CD4-positive, alpha-beta T cell treated with Interleukin-17A for 1 hour (primary cell): ENCODE measurements around the gene TNFRSF13B.
"Not testable (repeated sequence)": the region's sequence is repeated elsewhere in the genome, so short reads cannot be mapped to it uniquely, and the experiment has no call there.

Source experiments
- DNase-seq: peaks from one replicate; pipeline ENCODE4 v3.0.0-alpha.2; 2020

The TNFRSF13B gene

DNA sequence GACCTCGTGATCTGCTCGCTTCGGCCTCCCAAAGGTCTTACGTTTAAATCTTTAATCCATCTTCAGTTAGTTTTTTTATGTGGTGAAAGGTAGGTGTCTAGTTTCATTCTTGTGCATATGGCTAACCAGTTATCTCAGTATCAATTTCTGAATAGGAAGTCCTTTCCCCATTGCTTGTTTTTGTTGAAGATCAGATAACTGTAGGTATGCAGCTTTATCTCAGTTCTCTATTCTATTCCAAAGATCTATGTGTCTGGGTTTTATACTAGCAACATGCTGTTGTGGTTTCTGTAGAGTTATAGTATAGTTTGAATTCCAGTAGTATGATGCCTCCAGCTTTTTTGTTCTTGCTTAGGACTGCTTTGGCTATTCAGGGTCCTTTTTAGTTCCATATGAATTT is 65.2 kb downstream of the TNFRSF13B start:
- no peak for DNase-seq

DNA sequence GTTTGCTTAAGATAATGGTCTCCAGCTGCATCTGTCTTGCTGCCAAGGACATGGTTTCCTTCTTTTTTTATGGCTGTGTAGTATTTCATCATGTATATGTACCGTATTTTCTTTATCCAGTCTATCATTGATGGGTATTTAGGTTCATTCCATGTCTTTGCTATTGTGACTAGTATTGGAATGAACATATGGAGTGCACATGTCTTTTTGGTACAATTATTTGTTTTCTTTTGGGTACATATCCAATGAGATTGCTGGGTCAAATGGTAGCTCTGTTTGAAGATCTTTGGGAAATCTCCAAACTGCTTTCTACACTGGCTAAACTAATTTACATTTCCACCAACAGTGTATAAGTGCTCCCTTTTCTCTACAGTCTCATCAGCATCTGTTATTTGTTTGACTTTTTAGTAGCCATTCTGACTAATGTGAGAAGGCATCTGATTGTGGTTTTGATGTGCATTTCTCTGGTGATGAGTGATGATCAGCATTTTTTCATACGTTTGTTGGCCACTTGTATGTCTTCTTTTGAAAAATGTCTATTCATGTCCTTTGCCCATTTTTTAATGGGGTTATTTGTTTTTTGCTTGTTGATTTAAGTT is 66.2 kb downstream of the TNFRSF13B start:
- DNase-seq, result no peak

DNA sequence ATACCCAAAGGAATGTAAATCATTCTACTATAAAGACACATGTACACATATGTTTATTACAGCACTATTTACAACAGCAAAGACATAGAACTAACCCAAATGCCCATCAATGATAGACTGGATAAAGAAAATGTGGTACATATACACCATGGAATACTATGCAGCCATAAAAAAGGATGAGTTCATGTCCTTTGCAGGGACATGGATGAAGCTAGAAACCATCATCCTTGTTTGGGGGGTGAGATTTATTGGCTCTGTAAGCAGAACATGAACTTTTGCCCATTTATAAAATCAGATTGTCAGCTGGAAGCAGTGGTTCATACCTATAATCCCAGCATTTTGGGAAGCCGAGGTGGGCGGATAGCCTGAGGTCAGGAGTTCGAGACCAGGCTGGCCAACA is 68.8 kb downstream of the TNFRSF13B start:
- not testable (repeated sequence) for DNase-seq

DNA sequence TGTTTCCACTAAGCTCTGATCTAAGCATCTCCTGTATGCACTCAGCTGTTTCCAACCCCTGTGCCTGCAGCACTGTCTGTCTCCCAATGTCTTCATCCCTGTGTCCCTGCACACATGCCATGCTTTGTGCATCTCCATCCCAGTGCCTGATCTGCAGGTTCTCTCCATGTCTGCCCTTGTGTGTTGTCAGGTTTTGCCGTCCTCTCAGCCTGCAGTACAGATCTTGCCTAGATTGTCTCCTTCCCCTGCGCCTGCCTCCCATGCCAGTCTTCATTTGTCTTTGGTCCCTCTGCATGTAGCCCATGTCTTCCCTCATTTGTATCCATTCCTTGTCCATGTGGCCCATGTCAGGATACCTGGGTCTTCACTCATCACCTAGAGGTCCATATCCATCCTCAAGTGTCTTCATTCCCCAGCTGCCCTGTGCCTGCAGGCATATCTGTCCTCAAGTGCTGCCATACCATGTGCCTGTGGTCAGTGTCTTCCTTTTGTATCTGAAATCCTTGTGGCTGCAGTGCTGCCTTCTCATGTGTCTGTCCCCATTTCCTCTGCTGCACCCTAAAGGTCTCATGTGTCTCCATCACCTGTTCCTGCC is 71.5 kb downstream of the TNFRSF13B start:
- DNase-seq, result no peak

DNA sequence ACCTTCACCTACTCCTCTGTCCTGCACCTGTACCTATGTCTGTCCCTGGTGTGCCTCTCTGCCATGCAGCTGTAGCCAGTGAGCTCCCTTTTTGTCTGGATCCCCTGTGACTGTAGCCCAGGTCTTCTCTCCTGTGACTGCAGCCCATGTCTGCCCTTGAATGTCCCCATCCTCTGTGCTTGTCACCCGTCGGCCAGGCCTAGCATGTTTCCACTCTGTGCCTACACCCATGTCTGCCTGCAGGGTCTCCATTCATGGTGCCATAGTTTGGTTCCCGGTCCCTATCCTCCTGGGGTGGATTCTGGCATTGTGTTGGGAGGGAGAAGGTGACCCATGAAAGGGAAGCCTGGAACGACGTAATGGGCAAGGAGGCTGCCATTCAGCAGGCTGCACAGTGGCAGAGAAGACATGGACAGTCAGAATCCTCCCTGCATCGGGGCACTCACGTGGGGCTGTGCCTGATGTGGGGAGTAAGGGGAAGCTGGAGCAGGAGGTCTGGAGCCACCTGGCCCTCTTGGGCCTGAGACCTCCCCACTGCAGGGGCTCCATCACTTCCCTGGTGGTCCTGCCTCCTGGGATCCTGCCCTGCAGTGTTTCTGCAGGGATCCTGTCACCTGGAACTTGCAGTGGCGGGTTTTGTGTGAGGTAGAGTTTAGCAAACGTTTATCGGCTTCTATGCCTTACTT is 74.6 kb downstream of the TNFRSF13B start:
- DNase-seq, result not testable (repeated sequence)

DNA sequence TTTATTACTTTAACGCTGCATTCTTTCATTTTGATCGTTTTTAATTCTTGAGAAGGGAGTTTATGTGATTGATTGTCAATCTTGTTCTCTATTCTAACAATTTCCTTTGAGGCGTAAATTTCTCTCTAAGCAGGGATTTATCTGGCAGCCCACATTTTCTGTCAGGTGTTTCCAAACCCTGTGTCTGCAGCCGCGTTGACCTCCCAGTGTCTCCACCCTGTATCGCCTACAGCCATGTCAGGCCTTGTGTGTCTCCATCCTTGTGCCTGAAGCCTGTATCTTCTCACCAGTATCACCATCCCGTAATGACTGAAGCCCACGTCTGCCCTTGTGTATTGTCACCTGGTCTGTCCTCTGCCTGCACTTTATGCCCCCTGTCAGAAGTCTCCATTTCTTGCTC is 75.7 kb downstream of the TNFRSF13B start:
- DNase-seq, result not testable (repeated sequence)

DNA sequence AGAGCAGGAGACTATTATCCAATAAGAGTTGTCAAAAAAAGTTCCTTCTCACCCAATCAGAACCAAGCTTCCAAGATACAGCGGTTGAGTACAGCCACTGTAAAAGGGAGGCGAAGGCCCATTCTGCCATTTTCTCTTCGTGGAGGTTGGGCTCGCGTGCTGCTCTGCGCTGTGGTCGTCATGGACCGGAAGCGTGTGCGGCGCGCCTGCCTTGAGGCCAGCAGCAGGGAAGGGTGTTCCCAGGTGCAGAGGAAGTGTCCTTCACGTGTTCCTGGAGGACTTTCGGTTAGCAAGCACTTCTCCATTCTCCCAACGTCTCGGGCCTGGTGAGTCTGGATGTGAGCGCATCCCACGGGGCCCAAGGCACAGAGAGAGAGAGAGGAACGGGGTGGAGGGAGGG is 78.4 kb downstream of the TNFRSF13B start:
- DNase-seq, result not testable (repeated sequence)

DNA sequence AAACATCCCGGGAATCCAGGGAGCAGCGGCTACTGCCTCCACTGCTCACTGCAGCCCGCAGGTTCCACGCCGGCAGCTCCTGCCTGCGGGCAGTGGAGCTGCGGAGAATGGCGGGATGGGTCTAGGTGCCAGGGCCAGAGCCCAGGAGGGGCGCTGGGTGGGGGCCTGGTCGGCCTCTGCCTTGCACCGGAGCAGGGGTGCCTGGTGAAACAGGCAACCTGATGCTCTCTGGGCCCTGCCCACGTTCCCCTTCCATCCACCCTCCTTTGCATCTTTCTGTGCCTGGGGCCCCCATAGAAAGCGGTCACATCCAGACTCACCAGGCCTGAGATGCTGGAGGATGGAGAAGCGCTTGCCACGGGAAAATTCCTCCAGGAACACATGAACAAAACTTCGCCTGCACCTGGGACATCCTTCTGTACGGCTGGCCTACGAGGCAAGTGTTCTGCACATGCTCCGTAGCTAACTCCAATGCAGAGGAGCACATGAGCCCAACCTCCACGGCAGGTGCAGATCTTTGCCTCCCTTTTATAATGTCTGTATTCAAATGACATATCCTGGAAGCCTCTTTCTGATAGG is 79.0 kb downstream of the TNFRSF13B start:
- DNase-seq, result not testable (repeated sequence)

DNA sequence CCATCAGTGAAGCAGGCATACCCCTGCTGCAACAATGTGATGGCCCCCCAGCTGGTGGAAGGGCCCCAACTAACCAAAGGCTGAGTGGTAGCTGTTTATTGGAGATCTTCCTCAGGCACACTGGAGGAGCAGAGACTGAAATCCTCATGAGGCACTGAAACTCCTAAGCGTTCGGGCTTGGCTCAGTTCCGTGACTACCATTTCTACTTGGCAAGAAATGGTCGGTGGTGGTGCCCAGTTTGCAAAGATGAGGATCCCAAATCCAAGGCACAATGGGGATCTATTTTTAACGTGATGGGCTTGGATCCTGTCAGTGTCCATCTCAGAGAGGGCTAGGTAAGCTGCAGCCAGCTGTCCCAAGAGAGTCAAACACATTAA is 82.8 kb downstream of the TNFRSF13B start:
- DNase-seq, result no peak
